ENCODE measurements around the gene PLEKHN1.
"Not testable (repeated sequence)": the region's sequence is repeated elsewhere in the genome, so short reads cannot be mapped to it uniquely, and the experiment has no call there.

Gene PLEKHN1

GRCh38 chr1:984476-984814 is 18.2 kb downstream of the PLEKHN1 start:
- no peaks in the 10 kb centered on the region for H3K79me2 ChIP-seq (ENCODE audit: low read length)
- H4K20me1 ChIP-seq (ENCODE audit: insufficient read depth, low read length) = no peaks in the 10 kb centered on the region
- peaks cover 6% of the 10 kb centered on the region; the same call in 1 of the 2 replicates for H3K4me1 ChIP-seq (ENCODE audit: low read length)
- no peak for DNase-seq
- H3K9ac ChIP-seq (ENCODE audit: low read length) = no peak overlapping the region
- no peak overlapping the region for H2AFZ ChIP-seq (ENCODE audit: low read length)
- no peaks in the 10 kb centered on the region for H3K9me3 ChIP-seq (replicated peaks; ENCODE audit: insufficient read depth, low read length)
- no peak overlapping the region for H3K4me2 ChIP-seq (ENCODE audit: low read depth, low read length)
- TF ChIP-seq EZH2 (optimal IDR thresholded peaks at IDR 0.05; ENCODE audit: low read depth, low read length) (no peak), EZH2phosphoT487 (IDR thresholded peaks at IDR 0.05; ENCODE audit: low read length) (no peak)
- no peaks in the 10 kb centered on the region for H3K36me3 ChIP-seq (replicated peaks; ENCODE audit: insufficient read depth, low read length)
- peaks cover 95% of the 10 kb centered on the region for H3K27me3 ChIP-seq (replicated peaks; ENCODE audit: insufficient read depth, low read length)
- H3F3A ChIP-seq (ENCODE audit: insufficient read depth, low read length) = no peaks in the 10 kb centered on the region
- no peaks in the 10 kb centered on the region for H3K9me2 ChIP-seq (replicated peaks; ENCODE audit: insufficient read depth, low read length)
- no peak overlapping the region for H3K27ac ChIP-seq (ENCODE audit: low read length)
- H3K4me3 ChIP-seq (ENCODE audit: low read length) = no peak overlapping the region

GRCh38 chr1:985126-985525 is 18.8 kb downstream of the PLEKHN1 start:
- peaks cover 6% of the 10 kb centered on the region; the same call in 1 of the 2 replicates for H3K4me1 ChIP-seq (ENCODE audit: low read length)
- H3K36me3 ChIP-seq (replicated peaks; ENCODE audit: insufficient read depth, low read length) = no peaks in the 10 kb centered on the region
- DNase-seq = no peak
- no peak overlapping the region for H2AFZ ChIP-seq (ENCODE audit: low read length)
- TF ChIP-seq CTCF (IDR thresholded peaks at IDR 0.05; ENCODE audit: low read length) (no peak), EZH2phosphoT487 (IDR thresholded peaks at IDR 0.05; ENCODE audit: low read length) (no peak), EZH2 (optimal IDR thresholded peaks at IDR 0.05; ENCODE audit: low read depth, low read length) (no peak)
- peaks cover 94% of the 10 kb centered on the region for H3K27me3 ChIP-seq (replicated peaks; ENCODE audit: insufficient read depth, low read length)
- no peaks in the 10 kb centered on the region for H3K9me3 ChIP-seq (replicated peaks; ENCODE audit: insufficient read depth, low read length)
- no peak overlapping the region for H3K27ac ChIP-seq (ENCODE audit: low read length)
- no peak overlapping the region for H3K9ac ChIP-seq (ENCODE audit: low read length)
- no peaks in the 10 kb centered on the region for H4K20me1 ChIP-seq (ENCODE audit: insufficient read depth, low read length)
- H3K4me2 ChIP-seq (ENCODE audit: low read depth, low read length) = no peak overlapping the region
- no peaks in the 10 kb centered on the region for H3K9me2 ChIP-seq (replicated peaks; ENCODE audit: insufficient read depth, low read length)
- H3F3A ChIP-seq (ENCODE audit: insufficient read depth, low read length) = no peaks in the 10 kb centered on the region
- H3K79me2 ChIP-seq (ENCODE audit: low read length) = no peaks in the 10 kb centered on the region
- H3K4me3 ChIP-seq (ENCODE audit: low read length) = no peak overlapping the region

- not testable (repeated sequence) for DNase-seq; H3K4me1 ChIP-seq (ENCODE audit: low read length); H3K4me3 ChIP-seq (ENCODE audit: low read length); H3K9me3 ChIP-seq (replicated peaks; ENCODE audit: insufficient read depth, low read length); H4K20me1 ChIP-seq (ENCODE audit: insufficient read depth, low read length); H3K9ac ChIP-seq (ENCODE audit: low read length); H3K9me2 ChIP-seq (replicated peaks; ENCODE audit: insufficient read depth, low read length); H3F3A ChIP-seq (ENCODE audit: insufficient read depth, low read length); H3K27ac ChIP-seq (ENCODE audit: low read length); H3K4me2 ChIP-seq (ENCODE audit: low read depth, low read length); H3K36me3 ChIP-seq (replicated peaks; ENCODE audit: insufficient read depth, low read length); H2AFZ ChIP-seq (ENCODE audit: low read length); H3K79me2 ChIP-seq (ENCODE audit: low read length)
- H3K27me3 ChIP-seq (replicated peaks; ENCODE audit: insufficient read depth, low read length) = peaks cover 92% of the 10 kb centered on the region
These were observed 21.8 kb downstream of the PLEKHN1 start for GRCh38 chr1:988061-988460.

- H3K27ac ChIP-seq (ENCODE audit: low read length); H3K9me2 ChIP-seq (replicated peaks; ENCODE audit: insufficient read depth, low read length); H3K9ac ChIP-seq (ENCODE audit: low read length); H3K36me3 ChIP-seq (replicated peaks; ENCODE audit: insufficient read depth, low read length); H4K20me1 ChIP-seq (ENCODE audit: insufficient read depth, low read length); H3K4me1 ChIP-seq (ENCODE audit: low read length); H3K9me3 ChIP-seq (replicated peaks; ENCODE audit: insufficient read depth, low read length); H3F3A ChIP-seq (ENCODE audit: insufficient read depth, low read length); H2AFZ ChIP-seq (ENCODE audit: low read length); DNase-seq; H3K4me3 ChIP-seq (ENCODE audit: low read length); H3K4me2 ChIP-seq (ENCODE audit: low read depth, low read length); H3K79me2 ChIP-seq (ENCODE audit: low read length): not testable (repeated sequence)
- H3K27me3 ChIP-seq (replicated peaks; ENCODE audit: insufficient read depth, low read length) = peaks cover 94% of the 10 kb centered on the region
These were observed 25.0 kb downstream of the PLEKHN1 start for GRCh38 chr1:991275-991674.

GRCh38 chr1:991895-992294 is 25.6 kb downstream of the PLEKHN1 start:
- Histone ChIP-seq H3K9me3 (replicated peaks; ENCODE audit: insufficient read depth, low read length) (no peaks in the 10 kb centered on the region), H3K9me2 (replicated peaks; ENCODE audit: insufficient read depth, low read length) (no peaks in the 10 kb centered on the region), H3F3A (ENCODE audit: insufficient read depth, low read length) (no peaks in the 10 kb centered on the region), H3K4me3 (ENCODE audit: low read length) (no peak overlapping the region), H4K20me1 (ENCODE audit: insufficient read depth, low read length) (no peaks in the 10 kb centered on the region), H3K9ac (ENCODE audit: low read length) (no peak overlapping the region), H3K79me2 (ENCODE audit: low read length) (no peaks in the 10 kb centered on the region), H3K36me3 (replicated peaks; ENCODE audit: insufficient read depth, low read length) (no peaks in the 10 kb centered on the region), H2AFZ (ENCODE audit: low read length) (no peak overlapping the region), H3K27ac (ENCODE audit: low read length) (no peak overlapping the region), H3K4me1 (ENCODE audit: low read length) (no peaks in the 10 kb centered on the region), H3K4me2 (ENCODE audit: low read depth, low read length) (no peak overlapping the region), H3K27me3 (replicated peaks; ENCODE audit: insufficient read depth, low read length) (peaks cover 90% of the 10 kb centered on the region)
- no peak for DNase-seq
- TF ChIP-seq CTCF (IDR thresholded peaks at IDR 0.05; ENCODE audit: low read length) = no peak
- no peak for TF ChIP-seq EZH2 (optimal IDR thresholded peaks at IDR 0.05; ENCODE audit: low read depth, low read length)
- no peak for TF ChIP-seq EZH2phosphoT487 (IDR thresholded peaks at IDR 0.05; ENCODE audit: low read length)
